GM21390 (cell line): ENCODE results near the gene SLC9A8.
"Not testable (repeated sequence)": the region's sequence is repeated elsewhere in the genome, so short reads cannot be mapped to it uniquely, and the experiment has no call there.

Experiments used
- ATAC-seq: cut with Tn5 transposase; IDR thresholded peaks from one replicate; pipeline ENCODE4 v1.9.1; 2021; ENCODE audit not compliant: unreplicated experiment

SLC9A8 gene

DNA sequence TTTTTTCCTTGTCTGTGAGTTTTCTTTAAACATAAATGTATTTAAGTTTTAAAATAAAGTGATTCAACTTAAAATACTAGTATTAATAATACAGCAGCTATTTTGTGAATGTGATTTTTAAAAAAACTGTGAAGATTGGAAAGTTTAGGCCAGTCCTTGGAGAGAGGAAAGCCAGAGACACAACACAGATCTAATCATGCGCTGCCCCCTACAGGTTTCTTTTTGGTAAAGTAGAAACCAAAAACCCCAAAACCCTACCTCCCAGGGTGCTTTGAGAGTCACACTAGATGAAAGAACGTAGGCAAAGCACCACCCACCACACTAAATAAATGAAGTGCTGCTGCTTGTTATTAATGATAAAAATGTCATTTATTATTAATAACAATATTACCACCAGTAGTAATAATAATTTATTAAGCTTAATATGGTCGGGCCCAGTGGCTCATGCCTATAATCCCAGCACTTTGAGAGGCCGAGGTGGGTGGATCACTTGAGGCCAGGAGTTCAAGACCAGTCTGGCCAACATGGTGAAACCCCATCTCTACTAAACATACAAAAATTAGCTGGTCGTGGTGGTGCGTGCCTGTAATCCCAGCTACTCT is 33.7 kb downstream of the SLC9A8 start:
- no peak for ATAC-seq

DNA sequence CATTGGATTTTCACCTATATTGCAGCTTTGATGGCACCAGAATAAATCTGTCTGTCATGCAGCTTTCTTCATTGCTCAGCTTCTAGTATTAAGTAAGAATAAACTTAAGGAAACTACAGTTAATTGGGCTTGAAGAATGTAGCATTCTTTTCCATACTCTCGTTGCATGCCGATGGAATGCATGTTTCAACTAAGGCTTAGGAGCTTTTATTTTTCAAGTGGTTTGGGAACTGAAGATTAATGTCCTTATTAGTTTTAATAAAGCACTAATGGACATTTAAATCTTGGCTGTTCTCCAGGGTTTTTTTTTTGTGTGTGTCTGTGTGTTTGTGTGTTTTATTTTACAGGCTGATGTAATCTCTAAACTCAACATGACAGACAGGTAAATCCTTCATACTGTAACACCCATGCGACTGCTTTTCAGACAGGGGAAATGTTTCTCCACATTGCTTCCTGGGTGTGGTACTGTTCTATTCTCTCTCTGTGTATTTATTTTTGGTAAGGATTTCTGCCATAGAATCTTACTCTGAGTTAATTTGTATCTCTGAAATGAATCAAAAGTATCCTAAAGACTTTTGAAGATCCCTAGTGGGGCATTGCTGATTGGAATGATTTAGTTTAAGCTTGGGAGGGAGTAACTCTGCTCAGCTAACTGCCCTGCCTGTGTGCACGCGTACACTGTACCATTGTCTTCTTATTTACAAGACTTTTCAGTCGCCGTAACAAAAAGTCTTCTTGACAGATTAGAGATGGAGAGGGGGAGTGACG is 38.0 kb downstream of the SLC9A8 start:
- no peak for ATAC-seq

DNA sequence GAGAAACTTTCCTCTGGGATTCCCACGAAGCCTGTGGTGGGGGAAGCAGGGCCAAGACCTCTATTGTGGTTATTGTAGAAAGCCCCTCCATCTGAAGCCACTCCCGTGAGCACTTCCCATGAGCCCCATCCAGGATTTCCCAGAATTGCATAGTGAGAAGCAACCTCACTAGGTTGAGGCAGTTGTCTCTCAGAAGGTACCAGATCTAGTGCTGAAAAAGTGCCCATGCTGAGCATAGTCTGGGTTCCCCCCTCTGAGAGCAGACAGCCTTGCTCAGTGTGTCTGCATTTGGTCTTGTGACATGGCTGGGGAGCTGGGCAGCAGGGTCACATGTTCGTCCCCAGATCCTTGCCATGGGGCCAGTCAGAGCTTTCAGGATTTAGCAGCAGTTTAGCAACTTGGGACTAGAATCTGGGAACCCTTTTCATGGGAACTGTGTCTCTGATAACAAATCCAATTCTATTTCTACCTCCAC is 38.6 kb downstream of the SLC9A8 start:
- no peak for ATAC-seq

DNA sequence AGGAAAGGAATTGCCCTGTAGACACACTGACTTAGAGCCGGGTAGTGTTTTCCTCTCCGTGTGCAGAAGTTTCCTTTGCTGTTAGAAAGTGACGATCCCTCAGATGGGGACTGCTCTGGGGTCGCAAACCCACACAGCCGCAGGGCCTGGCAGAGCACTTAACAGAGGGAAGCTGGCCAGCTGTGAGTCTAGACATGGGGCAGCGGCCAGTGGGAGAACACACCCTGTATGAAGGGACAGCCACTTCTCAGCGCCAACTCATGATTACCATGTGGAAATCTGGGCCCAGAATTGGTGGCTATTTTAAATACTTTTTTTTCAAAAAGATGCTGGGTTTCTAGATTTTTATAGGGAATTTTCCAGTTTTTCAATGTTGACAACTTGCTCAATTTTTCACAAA is 39.4 kb downstream of the SLC9A8 start:
- ATAC-seq, result no peak

DNA sequence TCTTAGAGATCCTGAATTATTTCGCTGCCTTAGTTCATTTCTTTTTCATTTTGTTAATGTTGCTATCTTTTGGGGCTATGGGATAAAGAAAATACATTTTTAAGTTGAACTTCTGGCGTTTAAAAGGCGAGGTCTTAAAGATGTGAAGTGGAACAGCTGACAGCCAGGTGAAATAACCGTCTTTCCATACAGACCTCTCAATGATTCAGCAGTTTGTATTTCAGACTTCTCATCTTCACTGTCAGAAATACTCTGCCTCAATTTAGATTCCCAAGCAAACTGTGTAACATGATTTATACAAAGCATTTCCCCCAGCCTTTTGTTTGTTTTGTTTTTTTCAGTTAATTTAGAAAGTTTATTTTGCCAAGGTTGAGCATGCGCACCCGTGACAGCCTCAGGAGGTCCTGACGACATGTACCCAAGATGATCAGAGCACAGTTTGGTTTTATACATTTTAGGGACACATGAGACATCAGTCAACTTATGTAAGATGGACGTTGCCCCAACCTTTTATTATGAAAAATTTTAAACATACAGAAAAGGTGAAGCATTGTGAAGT is 40.0 kb downstream of the SLC9A8 start:
- ATAC-seq, result no peak

DNA sequence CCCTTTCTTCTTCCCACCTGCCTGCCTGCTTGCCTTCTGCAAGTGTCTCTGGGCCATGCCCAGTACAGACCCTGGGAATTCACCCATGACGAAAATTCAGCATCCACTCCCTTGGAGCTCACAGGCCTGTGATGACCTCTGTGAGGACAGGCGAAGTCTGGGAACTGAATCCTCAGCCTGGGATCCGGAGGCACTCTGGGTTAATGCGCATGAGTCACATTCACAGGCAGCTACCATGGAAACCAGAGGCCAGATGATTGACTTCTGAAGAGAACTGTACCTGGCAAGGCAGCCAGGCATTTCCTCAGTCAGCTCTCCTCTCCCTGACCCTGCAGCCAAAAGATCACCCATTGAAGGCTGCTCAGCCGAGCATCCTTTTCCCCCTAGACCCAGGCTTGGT is 41.0 kb downstream of the SLC9A8 start:
- ATAC-seq, result no peak

DNA sequence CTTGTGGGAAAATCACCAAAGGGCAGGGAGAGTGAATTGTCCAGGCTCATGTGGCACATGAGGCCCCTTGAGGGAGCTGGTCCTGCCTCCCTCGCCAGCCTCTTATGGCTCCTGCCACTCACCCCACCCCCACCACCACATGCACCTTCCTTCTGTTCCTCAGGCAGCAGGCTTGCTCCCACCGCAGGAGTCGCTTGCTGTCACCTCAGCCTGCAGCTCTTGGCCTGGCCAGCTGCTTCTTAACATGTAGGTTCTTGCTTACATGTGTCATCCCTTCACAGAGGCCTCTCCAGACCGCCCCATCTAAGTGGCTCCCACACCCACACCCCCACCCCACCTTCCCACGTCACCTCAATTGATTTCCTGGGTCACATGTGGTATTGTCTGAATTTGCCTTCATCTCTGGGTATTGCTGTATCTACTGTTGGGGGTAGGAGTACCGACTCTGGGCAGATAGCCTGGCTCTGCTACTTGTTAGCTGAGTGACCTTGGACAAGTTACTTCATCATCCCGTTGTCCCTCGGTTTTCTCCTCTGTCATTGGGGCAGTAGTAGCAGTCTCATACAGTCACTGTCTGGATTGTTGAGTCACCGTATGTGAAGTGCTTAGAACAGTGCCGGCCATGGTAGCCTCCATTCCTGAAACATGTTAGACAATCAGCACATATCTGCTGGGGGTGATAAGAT is 41.7 kb downstream of the SLC9A8 start:
- ATAC-seq, result no peak

DNA sequence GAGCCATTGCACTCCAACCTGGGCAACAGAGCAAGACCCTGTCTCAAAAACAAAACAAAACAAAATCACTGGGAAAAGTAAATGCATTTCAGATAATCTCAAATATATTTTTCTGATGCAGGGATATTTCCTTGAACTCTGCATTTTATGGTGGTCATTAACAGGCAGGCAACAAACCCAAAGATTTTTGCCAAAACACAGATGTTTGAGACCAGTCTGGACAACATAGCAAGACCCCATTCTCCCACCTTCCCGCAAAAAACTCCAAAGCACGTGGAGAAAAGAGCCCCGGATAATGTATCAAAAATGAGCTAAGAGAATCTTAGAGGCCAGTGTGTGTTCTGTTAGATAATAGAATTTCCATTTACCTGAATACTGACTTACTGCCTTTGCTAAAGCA is 44.3 kb downstream of the SLC9A8 start:
- no peak for ATAC-seq

DNA sequence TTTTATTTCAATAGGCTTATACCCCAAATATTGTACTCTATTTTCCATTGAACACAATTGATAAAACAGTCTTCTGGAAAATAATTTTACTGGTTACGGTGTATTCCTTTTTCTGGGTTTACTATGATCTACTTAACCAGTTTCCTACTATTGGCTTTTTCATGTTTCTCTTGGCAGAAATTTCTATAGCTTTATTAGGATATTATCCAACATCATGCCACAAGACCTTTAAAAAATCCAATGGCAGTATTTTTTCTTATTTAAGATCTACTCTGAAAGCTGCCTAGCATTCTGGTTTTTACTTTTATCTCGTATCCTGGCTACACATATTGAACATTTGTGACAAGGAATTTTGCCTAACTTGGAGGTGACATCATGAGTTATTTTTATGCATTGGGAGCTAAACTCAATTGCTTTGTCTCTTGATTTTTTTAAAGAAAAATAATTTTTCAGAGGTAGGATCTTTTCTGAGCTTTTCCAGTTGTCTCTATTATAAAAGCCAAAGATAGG is 45.5 kb downstream of the SLC9A8 start:
- no peak for ATAC-seq

DNA sequence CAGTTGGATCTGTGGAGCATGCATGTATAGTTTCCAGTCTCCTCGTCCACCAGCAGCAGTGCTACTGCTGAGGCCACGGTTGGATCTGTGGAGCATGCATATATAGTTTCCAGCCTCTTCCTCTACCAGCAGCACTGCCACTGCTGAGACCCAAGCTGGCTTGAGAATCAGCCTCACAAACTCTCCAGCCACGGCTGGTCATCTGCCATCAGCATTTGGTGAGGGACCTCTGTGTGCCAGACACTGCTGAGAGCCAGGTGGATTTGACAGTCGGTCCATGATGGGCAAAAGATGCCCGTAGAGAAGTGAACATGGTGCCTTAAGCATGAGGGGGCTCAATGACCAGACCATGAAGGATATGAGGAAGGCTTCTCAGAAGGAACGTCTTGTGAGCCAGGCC is 46.4 kb downstream of the SLC9A8 start:
- ATAC-seq, result no peak

DNA sequence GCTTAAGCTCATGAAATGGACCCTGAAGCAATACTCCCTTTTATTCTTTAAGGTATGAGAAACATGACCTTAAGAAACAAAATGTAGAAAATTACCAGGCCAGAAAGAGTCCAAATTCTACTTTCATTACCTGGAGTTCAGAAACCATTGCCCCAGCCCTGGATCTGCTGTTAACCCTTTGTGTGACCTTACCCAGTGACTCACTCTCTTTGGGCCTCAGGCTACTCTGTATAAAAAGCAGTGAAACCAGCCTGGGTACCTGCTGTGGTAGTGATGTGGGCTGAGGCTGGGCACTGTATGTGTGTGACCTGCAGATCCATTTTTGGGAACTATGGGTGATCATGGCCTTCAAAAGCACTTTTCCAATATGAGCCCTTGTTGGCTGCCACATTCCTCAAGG is 47.2 kb downstream of the SLC9A8 start:
- ATAC-seq, result no peak

DNA sequence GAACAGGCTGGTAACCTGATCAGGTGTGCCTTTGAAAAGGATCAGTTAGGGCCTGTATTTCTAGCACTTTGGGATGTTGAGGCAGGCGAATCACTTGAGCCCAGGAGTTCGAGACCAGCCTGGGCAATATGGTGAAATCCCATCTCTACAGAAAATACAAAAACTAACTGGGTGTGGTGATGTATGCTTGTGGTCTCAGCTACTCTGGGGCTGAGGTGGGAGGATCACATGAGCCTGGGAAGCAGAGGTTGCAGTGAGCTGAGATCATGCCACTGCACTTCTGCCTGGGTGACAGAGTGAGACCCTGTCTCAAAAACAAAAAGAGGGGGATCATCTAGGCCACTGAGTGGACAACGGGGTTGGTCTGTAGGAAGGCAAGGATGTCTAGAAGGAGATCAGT is 48.6 kb downstream of the SLC9A8 start:
- ATAC-seq, result not testable (repeated sequence)

DNA sequence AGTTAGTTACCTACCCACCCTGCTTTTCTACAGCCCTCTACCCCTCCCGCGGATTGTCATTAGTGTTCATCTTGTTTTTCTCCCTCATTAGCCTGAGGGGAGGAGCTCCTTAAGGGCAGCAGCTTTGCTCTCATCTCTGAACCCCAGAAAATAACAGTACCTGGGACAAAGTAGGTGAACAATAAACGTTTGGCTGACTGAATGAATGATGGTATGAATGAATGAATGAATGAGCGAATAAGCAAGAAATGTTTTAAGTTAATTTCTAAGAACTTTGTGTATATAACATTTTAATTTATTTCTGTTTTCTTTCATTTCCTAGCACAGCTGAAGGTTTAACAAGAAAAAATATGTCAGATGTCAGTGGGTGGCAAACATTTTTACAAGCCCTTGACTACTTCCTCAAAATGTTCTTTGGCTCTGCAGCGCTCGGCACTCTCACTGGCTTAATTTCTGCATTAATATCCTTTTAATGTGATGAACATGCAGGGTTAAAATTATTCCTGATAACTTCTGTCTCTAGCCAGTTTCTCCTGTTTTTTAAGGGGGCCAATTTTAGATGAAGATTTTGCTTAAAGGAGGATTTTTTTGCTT is 50.1 kb downstream of the SLC9A8 start:
- ATAC-seq, result no peak

DNA sequence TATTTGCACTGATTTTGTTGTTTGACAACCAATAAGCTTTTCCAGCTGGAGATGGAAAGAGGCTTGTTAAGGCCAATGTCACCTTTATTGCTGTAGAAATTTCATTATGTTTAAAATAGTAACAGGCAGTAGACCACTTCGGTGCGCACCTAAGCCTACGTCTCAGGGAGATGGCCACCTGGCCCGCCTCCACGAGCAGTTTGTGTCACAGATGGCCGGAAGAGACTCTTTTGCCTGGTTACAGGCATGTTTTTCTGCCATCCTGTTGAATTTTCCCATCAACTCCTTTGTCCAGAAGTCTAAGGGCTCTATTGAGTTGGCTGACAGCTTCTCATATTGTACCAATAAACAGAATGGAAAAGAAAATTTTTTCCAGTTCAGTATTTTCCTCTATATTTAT is 51.0 kb downstream of the SLC9A8 start:
- ATAC-seq, result no peak

DNA sequence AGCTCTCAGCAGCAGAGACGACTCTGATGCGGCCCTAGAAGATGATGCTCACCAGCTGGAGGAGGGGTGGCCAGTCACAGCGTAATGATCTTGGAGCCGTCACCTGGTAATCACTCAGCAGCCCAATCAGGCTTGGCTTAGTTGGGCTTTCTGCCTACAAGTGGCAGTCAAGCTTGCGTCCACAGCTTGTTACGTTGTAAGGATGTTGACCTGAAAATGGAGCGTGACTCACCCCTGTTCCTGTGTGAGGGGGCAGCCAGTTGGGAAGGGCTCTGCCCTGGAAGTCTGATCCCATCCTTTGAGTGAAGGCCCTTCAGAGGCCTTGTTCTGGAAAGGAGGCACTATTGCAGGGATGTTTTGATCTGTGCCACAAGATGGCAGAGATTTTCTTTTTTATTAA is 52.9 kb downstream of the SLC9A8 start:
- no peak for ATAC-seq

DNA sequence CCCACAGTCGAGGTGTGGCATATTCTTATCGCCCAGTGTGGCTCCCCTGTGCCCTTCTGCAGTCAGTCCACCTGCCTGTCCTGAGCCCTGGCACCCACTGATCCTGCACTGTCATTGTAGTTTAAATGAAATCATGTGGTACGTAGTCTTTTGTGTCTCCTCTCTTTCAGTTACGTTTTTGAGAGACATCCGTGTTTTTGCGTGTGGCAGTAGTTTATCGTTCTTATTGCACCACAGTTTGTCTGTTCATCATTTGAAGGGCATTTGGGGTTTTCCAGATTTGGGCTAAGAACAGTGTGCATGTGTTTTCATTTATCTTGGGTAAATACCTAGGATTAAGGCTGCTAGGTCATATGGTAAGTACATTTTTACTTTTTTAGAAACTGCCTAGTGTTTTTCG is 53.4 kb downstream of the SLC9A8 start:
- no peak for ATAC-seq

DNA sequence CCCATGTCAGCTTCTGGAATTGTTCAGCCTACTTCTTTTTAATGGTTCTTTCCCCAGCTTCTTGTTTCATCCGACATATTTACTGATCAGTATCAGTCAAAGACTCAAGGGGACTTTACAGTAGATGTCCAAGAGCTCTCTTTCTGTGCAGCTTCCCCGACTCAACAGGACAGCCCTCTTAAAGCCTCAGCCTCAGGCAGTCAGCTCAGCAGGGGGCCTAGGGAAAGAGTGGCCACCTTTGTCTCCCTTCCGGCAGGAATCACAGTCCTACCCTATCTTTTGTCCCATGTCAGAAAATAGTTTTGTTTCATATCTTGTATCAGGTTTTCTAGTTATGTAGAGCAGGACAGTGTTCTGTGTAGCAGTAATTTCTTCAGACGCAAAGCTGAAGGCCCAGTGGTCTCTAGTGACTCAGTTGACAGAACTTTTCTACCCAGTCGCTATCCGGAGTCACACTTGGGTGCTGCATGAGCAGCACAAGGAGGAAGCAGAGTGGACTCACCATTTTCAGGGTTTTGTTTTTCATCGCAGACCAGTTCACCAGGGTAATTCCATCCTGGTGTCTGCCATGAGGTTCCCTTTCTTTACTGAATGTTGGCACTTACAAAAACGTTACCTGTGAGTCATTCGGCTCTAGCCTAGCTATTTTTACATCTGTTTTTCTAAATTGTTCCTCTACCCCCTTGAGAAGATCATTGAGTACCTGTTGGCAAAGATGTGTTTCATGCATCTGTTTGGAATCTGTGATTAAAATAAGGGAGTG is 55.0 kb downstream of the SLC9A8 start:
- no peak for ATAC-seq

DNA sequence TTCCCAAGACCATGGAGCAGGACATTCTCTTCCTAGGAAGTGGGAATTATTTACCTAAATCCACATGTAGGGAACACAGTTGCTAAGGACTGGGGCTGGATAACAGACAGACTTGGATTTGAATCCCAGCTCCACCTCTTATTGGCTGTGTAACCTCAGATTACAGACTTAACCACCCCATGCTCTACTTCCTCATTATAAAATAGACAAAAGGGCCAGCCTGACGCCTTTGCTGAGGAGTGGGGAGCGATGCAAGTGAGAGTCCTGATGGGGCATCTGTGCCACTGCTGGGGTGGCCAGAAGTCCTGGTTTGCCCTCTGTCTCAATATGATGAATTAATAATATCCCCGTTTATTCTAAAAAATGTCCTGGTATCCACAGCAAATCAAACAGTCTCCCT is 55.9 kb downstream of the SLC9A8 start:
- ATAC-seq, result no peak

DNA sequence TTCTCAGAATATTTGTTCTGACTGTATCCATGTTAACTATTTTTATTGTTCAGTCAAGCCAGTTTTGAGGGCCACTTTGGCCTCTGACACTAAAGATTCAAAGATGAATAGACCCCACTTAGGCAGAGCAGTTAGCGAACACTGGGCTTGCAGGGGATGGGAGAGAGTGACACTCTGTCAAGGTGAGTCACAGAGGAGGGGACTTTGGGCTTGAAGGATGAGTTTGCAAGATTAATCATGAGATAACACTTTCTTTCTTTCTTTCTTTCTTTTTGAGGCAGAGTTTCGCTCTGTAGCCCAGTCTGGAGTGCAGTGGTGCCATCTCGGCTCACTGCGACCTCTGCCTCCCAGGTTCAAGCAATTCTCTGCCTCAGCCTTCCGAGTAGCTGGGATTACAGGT is 56.3 kb downstream of the SLC9A8 start:
- no peak for ATAC-seq

DNA sequence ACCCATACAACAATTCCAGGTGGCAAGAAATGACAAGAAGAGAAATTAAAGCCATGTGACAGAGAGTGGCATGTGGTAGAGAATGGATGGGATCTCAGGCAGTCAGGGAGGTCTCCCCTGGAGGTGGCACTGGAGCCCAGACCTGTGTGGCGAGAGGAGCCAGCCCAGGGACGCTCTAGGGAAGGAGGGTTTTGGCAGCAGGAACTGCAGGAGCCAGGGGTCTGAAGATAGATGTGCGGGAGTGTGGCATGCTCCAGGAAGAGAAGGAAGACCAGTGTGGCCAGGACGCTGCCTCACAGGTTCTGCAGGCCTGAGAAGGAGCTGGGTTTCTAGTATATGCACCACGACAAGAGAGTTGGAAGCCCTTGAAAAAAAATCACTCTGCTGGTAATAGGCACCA is 57.6 kb downstream of the SLC9A8 start:
- ATAC-seq, result no peak
